CD4-positive, alpha-beta T cell treated with Interleukin-21 for 1 hour (primary cell): ENCODE results near the gene AP5B1.

Experiments
- DNase-seq: peaks from one replicate; pipeline ENCODE4 v3.0.0-alpha.2; 2020

Gene AP5B1

DNA sequence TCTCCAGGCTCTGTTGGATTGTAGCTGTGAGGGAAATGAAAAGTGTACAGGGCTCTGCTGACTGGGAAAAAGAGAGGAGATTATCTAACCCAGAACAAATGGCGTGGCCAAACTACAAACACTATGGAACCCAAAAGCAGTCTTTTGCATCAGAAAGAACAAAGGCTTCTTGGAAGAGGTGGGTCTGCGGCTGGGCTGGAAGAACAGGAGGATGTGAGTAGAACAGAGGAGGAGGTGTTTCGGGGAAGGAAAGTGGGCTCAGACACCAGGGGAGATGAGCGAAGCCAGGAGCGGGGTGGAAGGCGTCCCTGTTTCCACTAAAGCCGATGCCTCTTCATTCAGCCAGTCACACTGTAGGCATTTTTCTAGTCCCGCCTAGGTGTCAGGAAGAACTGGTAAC, 18.1 kb upstream of the AP5B1 start:
- DNase-seq, result no peak

DNA sequence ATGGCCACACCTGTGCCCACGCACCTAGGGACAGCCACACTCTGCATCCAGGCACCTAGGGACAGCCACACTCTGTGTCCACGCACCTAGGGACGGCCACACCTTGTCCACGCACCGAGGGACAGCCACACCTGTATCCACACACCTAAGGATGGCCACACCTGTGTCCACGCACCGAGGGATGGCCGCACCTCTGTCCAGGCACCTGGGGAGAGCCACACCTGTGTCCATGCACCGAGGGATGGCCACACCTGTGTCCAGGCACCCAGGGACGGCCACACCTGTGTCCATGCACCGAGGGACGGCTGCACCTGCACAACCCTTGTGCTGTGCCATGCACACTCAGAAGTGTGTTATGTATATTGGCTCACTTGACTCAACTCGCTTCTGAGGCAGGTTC, 16.9 kb upstream of the AP5B1 start:
- DNase-seq, result no peak

DNA sequence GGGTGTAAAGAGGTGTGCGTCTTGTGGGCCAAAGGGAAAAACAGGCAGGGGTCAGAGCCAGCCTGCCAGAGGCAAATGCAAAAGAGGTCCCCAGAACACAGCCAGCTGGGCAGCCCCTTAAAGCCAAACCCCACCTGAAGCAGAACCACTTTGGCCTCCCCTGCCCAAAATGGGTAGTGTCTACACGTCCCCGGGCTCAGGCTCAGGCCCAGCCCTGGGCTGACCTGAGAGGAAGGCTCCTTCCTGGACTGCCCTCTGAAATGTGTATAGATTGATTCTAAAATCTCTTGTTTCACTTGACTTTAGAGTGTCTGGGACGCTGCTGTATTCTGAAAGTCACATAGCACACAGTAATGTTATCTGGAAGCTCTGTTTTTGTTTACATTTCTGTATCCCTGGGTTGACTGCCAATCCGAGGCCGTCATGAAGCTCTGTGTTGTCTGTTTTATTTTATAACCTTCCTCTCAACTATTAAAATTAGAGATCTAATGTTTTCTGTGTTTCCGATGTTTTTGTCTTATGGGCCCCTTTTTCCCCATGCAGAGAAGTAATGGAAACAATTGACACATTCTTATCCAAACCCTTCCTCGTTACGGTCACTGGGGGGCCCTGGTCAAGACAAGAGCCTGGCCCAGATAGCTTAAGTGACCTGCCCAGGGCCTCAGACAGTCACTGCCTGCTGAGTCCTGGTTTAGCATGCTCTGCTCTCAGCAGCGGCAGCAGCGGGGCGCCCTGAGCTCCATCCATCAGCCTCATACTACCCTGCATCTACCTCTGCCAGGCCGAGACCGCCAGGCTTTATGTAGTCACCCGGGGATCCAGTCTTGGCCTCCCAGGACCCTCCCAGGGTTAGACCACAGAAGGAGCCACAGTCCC, 16.2 kb upstream of the AP5B1 start:
- no peak for DNase-seq

DNA sequence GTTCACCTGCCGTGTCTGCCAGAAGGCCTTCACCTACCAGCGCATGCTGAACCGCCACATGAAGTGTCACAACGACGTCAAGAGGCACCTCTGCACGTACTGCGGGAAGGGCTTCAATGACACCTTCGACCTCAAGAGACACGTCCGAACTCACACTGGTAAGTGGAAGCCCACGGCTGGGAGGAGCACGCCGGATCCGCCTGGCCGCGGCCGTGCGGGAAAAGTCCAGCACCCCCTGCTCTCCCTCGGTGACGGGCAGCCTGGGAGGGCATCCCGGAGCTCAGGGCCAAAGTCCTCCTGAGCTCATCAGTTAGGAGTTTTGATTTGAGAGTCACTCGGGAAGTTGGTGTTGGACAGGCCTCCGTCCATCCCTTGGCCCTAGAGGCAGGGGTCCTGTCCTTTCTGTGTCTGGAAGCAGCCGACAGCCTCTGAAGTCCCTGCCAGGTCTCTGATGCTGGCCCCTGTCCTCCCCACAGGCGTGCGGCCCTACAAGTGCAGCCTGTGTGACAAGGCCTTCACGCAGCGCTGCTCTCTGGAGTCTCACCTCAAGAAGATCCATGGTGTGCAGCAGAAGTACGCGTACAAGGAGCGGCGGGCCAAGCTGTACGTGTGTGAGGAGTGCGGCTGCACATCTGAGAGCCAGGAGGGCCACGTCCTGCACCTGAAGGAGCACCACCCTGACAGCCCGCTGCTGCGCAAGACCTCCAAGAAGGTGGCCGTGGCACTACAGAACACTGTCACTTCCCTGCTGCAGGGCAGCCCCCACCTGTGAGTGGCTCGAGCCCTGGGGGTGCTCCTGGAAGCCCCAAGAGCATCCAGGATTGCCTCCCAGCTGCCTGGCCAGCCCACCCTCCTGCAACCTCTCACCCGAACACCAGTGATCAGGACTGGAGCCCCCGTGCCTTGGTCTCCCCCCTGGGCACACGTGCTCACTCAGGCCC, 14.1 kb upstream of the AP5B1 start:
- DNase-seq, result no peak

DNA sequence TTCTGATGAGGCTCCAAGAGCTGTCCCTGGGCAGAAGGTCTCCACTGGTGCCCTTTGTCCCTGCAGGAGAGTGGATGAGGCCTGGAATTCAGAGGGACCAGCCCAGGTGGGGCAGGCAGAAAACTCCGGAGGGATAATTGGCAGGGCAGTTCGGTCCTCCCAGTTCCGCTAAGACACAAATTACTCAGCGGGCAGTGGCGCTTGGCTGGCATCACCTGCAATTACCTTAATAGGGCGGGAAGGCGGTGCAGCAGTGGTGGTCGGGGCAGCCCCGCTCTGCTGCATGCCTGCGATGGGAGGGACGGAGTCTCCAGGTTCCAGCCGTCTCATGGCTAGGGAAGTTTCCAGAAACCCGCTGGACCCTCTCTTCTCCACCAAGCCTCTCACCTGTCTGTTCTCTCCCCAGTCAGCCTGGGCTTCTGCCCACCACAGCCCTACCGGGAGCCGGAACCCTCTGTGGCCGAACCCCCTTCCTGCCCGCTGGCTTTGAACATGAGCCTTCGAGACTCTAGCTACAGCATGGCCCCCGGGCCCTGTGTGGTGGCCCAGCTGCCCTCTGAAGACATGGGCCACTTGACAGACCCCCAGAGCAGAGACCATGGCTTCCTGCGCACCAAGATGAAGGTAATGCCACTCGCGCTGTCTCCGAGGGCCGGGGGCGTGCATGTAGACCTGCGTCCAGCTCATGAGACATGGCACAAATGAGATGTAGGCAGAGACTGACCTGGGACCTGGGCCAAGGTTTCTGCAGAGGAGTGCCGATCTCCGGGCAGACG, 13.0 kb upstream of the AP5B1 start:
- DNase-seq, result no peak

- no peak for DNase-seq
These were observed 12.4 kb upstream of the AP5B1 start for GRCh38 chr11:65793144-65793581.

DNA sequence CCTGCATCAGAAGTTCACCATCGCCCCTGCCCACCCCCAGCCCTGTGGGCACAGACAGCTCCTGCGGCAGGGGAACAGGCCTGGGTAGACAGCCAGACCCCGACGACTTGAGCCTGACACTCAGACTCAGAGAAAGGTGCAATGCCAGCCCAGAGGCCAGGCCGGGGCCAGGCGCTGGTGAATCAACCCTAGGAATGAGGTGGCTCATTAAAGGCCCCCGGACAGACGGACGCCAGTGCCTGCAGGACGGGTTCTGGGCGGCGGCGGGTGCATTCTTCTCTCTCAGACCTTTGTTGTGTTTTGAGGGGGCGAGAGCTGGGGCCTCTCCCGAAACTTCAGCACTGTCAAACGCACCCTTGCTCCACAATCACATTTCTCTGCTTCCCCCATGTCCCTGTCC, 11.7 kb upstream of the AP5B1 start:
- DNase-seq, result no peak

DNA sequence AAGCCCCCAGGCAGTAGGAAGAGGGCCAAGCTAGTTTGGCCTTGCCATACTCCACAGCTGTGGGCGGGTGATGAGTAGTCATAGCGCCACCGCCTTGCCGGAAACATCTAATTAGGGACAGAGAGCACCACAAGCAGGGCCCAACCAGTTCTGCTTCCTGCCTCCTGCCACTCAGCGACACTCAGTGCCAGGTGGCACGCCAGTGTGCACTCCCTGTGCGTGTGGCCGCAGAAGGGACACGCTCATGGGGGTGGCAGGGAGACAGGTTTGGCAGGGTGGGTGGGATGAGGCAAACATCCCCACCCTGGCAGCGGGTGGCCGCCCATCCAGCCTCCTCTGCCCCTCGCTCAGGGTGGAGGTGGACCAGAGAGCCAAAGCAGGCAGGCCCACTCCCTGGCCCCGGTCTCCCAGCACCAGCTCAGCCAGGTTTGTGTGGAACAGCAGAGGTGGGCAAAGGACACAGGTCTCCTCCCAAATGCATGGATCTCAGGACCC, 11.0 kb upstream of the AP5B1 start:
- DNase-seq, result peak; percentile 67

- DNase-seq, result no peak
These were observed 10.3 kb upstream of the AP5B1 start for GRCh38 chr11:65790902-65791650.

DNA sequence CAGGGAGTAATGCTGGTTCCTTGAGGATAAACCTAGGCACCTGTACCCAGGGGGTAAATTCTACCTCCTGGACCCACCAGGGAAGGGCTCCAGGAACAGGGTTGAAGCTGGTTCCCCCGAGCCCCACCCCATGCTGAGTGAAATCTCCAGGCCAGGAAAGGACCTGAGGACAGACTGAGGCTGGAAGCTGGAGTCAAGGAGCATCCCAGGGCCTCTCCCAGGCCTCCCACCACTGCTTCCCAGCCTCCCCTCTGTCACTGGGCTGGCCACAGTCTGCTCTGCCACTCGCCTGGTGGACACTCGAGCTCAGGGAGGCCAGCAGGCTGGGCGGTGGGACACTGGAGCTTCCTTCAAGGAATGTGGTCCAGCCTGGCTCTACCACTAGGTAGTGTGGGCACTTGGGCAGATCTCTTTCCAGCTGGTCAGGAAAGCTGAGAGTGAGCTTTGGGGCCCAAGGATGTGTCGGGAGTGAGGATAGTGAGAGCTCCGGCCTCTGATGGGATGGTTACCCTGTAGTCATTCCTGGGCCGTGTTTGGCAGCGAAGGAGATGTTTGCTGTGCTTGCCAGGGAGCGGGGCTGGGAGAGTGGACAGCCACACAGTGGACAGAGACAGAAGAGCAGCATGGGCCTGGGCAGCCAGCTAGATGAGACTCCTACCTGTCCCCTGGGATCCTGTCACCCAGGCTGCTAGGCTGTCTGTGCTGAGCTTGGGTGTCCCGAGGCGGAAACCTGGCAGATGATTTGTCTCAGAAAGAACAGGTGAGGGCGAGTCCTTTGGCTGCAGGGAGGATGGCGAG, 9.5 kb upstream of the AP5B1 start:
- no peak for DNase-seq

DNA sequence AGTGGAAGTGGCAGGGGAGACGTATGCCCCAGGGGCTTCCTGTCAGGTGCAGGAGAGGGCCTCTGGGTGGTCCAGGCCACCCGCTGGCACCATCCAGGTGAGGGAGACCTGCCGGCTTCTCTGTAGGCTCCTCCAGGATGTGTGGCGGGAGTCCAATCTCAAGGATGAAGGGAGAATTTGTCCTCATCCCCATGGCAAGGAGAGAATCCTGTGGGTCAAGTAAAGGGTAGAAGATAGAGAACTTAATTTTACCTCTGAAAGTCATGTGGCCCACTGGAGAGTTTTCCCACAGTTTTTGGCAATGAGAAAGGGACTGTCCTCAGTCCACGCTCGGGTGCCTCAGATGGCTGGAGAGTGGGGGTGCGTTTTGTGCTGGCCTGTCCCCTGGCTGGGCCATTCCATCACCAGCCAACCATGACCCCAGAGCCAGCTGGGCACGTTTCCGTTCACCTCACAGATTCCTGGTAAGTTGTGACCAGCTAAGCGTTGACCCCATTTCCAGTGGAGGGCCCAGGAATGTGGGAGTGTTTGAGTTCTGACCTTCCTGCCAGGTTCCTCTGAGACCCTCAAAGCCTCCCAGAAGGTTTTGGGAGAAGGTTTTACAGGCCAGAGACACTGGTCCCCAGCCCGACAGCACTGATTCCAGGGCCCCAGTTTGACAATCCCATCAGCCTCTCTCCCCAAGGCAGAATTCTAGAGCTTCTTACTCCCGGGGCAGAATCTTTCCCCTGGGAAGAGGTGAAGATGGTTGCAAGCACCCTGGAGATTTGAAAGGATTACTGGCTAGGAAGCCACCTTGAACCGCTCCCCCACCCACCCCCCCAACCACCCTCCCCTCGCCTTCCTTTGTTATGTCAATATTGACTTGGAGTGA, 8.7 kb upstream of the AP5B1 start:
- DNase-seq, result no peak

DNA sequence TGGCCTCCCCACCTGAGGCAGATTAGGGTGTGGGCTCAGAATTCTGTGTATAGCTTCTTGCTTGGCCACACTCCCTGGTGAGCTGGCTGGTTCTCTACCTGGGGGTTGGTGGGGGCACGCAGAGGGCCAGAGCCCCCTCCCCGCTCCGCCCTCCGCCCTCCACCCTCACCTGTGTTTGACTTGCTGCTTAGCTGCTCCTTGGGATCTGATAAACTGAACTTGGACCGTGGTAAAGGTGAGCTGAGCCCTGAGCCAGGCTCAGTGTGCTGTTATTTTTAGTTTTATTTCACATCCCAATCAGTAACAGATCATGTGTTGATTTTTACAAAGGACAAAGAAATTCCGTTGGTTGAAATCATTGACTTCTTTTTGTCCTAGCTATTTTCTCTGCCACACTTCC, 8.0 kb upstream of the AP5B1 start:
- DNase-seq, result no peak

- DNase-seq, result no peak
These were observed 7.2 kb upstream of the AP5B1 start for GRCh38 chr11:65787649-65788622.

- DNase-seq, result peak; percentile 54
These were observed 6.2 kb upstream of the AP5B1 start, which contains the start of gene OVOL1 for GRCh38 chr11:65786786-65787636. Gene OVOL1, plus strand, starts transcription at chr11:65787063. Its CDS starts 311 bp downstream, at chr11:65787374.

DNA sequence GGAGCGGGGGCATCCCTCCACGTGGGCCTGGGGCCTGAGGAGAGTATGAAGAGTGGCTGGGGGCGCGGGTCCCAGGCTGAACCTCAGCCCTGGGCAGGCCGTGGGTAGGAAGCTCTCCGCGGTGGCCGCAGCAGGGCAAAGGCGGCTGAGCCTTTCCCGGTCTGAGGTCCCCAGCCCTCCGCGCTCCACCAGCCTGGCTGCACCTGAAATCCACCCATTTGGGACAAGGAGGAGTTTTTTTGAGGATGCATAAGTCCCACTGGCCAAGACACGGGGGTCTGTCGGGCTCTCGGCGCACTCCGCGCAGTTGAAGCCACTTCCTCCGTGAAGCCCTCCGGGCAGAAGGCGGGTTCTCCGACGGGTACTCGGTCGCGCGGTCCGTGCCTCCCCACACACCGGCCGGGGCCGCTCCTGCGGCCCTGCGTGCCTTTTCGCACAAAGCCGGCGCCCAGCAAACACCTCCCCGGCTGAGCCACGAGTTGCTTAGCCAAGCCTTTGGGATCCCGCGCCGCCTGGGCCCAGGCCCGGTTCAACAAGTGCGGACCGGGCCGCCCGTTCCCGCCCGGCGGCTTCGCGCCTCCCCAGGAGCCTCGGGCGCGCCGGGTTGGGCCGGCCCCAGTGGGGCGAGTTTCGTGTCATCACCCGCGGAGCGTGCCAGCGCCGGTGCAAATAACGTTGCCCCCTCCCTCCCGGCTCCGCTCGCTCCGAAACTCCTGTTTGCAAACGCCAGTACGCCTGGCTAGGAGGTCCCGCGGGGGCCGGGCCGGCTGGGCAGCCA, 5.4 kb upstream of the AP5B1 start:
- DNase-seq, result no peak

GRCh38 chr11:65785319-65786007, 4.7 kb upstream of the AP5B1 start:
- no peak for DNase-seq
